SK-N-DZ (cell line): Measurements from ENCODE around the gene EPS8L1.
"Not testable (repeated sequence)": the region's sequence is repeated elsewhere in the genome, so short reads cannot be mapped to it uniquely, and the experiment has no call there.

Experiments
- DNase-seq: peaks from one replicate; pipeline ENCODE4 v3.0.0-alpha.2; 2015; ENCODE audit warnings: low spot score

The EPS8L1 gene

DNA sequence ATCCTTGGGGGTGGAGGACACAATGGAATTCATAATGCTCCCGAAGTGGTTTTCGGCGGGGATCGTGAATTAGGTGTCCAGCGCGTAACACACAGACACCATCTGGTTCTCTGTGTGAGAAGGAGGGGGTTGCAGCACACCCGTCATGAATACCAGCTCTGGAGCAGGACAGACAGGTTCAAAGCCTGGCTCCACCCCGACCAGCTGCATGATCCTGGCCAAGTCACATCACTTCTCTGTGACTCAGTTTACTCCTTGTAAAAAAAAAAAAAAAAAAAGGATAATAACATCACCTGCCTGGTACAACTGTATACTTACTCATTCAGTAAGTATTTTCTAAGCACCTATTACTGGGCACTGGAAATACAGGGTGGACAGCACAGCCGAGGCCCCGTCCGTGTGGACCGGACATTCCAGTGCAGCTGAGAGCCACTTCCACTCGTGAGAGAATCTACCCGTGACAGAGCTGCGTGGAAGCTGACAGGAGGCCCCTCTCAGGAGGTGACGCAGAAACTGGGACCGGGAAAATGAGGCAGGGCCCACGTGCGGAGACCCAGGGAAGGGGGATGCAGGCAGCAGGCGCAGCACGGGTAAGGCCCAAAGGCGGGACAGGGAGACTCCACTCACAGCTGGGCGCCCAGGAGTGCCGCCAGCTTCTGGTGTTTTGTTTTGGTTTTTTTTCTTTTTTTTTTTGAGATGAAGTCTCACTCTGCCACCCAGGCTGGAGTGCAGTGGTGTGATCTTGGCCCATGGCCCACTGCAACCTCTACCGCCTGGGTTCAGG, 24.7 kb upstream of the EPS8L1 start:
- no peak for DNase-seq

DNA sequence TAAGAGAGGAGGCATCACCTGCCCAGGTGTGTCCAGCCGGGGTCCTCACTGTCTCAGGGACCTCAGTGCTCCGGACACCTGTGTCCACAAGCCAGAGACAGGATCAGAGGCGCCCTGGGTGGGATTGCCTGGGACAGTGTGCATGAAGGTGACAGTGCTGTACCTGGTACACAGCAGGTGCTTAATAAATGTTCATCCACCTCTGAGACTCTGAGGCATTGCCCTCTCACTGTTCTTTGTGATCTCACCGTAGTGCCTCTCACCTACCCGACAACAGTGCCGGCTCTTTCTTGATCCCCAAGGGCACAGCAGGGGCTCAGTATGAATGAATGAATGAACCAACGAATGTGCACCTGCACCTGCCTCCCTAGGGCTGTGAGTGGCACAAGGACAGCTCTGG, 21.9 kb upstream of the EPS8L1 start:
- no peak for DNase-seq

DNA sequence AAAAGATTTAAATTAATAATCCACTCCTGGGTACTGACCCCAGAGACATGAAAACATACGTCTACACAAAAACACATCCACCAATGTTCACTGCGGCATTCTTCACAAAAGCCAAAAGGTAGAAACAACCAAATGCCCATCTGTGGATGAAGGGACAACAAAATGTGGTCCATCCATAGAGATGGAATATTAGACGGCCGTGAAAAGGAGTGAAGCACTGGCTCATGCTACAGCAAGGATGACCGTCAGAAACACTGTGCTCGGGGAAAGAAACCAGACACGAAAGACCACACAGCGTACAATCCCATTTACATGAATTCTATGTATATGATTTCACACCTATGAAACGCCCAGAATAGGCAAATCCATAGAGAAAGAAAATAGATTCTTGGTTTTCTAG, 18.8 kb upstream of the EPS8L1 start:
- DNase-seq: no peak

DNA sequence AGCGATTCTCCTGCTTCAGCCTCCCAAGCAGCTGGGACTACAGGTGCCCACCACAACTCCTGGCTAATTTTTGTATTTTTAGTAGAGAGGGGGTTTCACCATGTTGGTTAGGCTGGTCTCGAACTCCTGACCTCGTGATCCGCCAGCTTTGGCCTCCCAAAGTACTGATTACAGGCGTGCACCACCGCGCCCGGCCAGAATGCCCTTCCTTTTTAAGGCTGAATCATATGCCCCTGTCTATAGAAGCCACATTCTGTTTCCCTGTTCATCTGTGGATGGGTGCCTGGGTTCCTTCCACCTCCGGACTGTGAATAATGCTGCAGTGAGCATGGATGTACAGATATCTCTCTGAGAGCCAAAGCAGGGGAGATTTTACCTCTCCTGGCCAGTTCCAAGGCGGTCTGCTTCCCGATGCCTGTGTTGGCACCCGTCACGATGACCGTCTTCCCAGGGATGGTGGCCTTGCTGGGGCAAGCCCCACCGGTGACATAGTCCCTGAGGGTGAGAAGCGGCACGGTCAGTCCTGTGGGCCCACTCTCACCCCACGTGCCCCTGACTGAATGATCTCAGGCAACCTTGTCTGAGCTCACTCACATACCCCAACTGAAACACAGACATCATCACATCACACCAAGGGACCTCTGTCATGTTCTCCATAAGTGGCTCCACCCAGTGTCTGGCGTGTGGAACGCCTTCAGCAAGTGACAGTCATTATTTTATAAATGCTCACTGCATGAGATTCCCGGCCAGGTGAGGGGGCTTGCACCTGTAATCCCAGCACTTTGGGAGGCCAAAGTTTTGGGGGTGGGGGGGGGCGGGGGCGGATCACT, 16.7 kb upstream of the EPS8L1 start:
- DNase-seq: no peak

DNA sequence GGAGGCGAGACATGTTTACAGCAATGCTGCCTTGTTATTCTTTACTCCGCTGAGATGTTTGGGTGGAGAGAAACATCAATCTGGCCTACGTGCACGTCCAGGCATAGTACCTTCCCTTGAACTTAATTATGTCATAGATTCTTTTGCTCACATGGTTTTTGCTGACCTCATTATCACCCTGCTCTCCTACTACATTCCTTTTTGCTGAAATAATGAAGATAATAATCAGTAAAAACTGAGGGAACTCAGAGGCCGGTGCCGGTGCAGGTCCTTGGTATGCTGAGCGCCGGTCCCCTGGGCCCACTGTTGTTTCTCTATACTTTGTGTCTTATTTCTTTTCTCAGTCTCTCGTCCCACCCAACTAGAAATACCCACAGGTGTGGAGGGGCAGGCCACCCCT, 15.4 kb upstream of the EPS8L1 start:
- not testable (repeated sequence) for DNase-seq

DNA sequence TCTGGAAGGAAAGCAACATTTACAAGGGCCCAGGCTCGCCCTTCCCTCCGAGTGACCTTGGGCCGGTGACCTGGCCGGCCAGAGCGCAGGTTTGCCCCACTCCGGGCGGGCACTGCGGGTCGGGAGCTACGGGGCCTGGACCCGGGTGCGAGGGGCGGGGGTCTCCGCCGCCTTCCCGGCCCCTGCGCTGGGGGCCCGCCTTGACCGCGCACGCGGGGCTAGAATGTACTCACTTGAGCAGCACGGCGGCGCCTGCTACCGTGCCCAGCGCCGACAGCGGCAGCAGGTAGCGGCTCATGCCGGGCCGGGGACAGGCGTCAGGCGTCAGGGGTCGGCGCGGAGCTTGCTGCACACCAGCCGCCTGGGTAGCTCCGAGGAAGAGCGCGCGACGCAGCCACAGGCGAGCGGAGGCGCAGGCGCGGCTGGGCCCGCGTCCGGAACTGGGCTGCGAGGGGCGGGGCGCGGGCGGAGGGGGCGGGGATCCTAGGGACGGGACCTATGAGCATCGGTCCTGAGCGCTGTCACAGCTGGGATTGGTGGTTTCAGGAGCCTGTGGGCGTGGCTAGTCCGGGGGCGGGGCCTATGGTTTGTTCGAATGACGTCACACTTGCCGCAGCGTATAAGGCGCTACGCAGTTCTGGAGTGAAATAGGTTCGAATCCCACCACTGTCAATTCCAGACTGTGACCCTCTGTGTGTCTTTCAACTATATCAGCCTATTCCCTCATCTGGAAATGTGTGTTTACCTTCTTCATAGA, 12.8 kb upstream of the EPS8L1 start, which contains the start of gene RDH13:
RDH13 (minus strand) TSS at position 414 of the 757 bp plus-strand sequence; CDS start at position 298, 116 bp downstream.
- peak; percentile 85 for DNase-seq

DNA sequence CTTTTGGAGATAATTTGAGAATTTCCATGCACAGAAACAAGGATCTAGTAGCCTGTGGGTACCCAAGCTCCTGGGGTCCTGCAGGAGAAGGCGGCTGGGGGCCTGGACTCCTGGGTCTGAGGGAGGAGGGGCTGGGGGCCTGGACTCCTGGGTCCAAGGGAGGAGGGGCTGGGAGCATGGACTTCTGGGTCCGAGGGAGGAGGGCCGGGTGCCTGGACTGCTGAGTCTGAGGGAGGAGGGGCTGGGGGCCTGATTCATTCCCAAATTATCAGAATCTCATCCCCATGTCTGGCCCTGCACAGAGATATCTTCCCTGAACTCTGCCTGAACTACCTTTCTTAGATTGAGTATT, 12.2 kb upstream of the EPS8L1 start:
- DNase-seq: no peak

DNA sequence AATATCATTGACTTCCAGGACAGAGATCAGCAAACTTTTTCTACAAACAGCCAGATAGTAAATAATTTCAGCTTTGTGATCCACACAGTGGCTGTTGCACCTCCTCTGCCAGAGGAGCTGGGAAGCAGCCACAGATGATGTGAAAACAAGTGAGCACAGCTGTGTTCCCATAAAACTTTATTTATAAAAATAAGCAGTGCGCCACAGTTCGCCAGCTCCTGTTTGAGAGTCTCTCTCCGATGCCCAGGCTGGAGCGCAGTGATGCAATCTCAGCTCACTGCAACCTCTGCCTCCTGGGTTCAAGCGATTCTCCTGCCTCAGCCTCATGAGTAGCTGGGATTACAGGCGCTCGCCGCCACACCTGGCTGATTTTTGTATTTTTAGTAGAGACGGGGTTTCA, 10.2 kb upstream of the EPS8L1 start:
- DNase-seq: not testable (repeated sequence)

DNA sequence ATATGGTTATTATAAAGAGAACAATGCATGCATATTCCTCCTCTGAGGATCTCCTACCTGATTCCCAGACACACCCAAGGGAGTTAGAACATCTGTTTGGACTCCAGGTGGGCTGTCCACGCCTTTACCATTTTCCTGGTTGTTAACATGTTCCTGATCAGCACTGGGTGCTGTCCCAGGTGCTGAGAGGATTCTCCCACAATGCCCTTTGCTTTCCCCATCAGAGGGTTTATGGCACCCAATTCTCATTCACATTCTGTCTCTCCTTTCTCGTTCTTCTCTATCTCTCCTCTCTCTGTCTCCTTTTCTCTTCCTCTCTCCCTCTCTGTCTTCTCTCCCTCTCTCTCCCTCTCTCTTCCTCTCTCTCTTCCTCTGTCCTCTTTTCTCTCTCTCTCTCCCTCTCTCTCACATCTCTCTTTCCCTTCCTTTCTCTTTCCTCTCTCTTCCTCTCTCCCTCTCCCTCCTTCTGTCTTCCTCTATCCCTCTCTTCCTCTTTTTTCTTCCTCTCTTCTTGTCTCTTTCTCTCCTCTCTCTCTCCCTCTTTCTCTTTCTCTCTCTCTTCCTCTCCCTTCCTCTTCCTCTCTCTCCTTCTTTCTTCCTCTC, 9.5 kb upstream of the EPS8L1 start:
- DNase-seq: no peak

DNA sequence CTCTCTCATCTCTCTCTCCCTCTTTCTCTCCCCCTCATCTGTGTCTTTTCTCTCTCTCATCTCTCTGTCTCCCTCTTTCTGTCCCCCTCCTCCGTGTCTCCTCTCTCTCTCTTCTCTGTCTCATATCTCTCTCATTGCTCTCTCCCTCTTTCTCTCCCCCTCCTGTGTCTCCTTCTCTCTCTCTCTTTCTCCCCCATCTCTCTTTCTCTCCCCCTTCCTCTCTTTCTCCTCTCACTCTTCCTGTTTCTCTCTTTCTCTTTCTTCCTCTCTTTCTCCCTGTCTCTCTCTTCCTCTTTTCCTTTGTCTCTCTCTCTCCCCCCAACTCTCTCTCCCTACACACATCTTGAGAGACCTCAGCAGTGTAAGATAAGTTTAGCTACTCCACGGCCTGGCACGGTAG, 7.8 kb upstream of the EPS8L1 start:
- DNase-seq: no peak

DNA sequence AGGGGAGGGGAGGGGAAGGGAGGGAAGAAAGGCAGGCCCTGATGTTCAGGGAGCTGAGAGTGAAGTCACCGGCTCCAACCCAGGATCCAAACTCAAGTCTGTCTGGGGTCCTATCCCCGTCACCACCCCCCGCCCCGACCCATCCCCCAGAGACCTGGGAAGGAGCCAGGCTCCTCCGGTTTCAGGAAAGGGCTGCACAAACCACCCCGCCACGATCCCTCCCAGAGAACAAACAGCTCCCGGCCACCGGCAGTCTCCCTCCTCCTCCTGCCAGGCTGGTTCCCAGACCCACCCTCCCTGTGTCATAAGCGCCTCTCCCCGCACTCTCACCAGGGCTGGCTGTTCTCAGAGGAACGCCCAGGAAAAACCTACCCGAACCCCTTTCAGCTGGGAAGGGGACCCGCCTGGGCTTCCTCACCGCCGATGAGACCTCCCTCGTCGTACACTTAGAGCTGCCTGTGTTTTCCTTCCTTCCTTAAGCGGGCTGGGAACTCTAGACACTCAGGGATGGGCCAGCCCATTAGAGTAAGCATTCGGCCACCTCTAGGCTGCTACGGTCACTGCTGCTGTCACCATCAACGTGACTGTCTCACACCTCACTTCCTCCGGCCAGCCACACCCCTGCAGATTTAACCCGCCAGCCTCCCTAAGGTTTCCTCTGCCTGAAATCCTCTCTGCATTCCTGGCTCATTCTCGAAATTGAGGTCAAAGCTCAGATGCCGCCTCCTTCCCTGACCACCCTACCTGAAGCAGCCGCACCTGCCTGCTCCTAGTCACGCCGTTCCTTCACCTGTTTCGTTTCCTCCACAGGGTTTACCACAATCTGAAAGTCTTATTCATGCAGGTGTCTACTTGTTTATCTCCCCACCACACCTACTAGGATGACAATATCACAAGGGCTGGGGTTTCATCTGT, 6.5 kb upstream of the EPS8L1 start:
- no peak for DNase-seq

DNA sequence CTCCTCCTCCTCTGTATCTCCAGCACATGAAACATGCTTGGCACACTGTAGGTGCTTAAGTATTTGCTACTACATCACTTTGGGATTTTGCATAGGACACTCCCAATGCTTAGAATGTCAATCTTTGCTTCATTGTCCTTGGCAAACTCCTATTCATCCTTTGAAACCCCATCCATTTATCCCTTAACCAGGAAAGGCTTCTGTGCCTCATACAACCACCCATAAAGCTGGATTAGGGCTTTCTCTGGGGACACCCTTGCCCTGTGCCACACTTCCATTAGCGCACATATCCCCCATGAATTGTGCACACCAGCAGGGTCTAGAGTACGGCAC, 5.8 kb upstream of the EPS8L1 start:
- no peak for DNase-seq

DNA sequence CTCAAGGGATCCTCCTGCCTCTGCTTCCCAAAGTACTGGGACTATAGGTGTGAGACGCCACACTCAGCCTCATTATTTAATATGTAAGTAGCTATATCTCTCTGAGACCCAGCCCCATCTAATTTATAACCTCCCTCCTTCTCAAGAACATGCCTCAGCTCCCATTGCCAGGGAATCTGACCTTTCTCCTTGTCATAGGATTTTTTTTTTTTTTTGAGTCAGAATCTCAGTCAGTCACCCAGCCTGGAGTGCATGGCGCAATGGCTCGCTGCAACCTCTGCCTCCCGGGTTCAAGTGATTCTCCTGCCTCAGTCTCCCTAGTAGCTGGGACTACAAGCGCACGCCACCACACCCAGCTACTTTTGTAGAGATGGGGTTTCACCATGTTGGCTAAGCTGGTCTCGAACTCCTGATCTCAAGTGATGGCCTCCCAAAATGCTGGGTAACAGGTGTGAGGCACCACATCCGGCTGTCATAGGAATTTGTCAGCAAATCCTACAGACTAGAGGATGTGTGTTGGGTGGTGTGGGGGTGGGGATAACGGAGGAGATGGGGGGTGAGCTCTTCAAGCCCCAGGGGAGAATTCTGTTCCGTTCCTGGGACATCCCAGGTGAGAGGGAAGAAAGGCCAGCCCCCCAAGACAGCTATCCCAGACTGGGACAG, 5.1 kb upstream of the EPS8L1 start:
- no peak for DNase-seq

DNA sequence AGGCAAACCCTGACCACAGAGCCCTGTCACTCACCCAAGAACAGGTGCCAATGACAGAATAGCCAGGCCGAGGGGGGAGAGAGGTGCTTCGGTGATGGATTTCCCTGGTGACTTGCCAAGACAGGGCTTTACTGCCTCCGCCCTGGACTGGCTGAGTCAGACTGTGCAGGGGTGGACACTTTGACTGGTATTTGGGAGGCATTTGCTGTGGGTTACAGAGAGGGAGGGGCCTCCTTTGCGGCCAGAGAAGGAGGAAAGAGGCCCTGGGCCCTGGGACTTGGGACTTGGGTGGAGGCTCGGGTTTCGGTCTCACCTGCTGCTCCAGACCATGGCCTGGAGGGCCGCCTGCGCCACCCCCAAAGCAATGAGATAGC, 4.6 kb upstream of the EPS8L1 start:
- DNase-seq: no peak

DNA sequence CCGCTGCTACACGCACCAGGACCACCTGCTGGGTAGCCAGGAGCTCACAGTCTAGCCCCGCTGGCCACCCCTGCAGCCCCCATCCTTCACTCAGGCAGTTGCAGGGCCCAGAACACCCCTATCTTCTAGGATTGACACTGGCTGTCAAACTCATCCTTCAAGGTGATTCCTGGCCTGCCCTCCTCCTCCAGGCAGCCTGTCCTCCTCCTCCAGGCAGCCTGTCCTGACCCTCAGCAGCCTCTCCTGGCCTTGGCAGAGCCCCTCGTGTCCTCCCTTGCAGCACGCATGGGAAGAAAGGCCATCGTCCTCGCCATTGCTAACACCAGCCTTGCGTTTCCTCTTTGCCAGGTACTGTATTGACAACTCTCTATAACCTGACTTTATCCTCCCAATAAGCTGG, 3.8 kb upstream of the EPS8L1 start:
- DNase-seq: no peak

DNA sequence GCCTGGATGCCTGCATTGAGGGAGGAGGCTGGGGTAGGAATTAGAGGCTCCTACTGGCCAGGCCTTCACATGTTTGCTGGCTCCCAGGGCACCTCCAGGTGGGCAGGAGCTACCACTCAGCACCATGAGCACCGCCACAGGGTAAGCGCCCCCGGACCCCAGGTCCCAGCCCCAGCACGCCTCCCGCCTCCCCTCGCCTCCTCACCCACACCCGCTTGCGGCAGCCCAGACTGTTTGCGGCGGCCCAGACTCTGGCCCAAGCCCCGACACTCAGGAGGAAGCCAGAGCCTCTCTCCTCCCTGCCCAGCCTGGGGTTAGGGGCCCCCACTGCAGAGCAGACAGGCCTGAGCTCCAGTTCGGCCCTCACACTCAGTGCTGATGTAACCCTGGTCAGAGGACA, 652 bp downstream of the EPS8L1 start:
- no peak for DNase-seq

DNA sequence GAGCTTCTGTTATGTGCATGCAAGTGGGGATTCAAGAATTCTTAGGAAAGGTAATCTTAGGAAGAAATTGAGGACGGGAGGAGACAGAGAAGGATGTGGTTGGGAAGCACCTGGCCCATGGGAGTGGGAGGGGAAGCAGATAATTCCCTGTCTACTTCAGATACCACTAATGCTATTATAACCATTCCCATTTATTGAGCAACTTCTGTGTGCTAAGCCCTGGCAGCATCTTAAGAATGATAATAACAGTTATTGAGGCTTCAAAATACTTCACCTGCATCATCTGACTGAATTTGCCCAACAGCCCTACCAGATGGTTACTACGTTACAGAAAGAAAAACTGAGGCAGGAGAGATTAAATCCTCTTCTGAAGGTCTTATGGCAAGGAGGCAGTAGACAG, 1.4 kb downstream of the EPS8L1 start:
- DNase-seq: no peak

DNA sequence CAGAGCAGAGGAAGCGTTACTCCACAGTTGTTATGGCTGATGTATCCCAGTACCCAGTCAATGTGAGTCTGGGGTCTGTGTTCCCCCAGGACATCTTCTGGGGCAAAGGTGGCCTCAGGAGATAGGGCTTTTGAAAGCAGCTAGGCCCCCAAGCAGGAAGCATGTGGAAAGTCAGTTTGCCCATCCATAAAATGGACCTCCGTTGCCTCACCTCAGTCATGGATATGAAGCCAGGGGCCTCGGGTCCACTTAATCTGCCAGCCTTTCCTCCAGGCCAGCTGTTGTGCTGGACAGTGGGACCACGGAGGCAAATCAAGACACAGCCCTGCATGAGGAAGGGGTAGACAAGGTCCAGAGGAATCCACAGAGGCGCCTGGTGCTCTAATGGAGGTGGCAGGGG, 3.3 kb downstream of the EPS8L1 start:
- no peak for DNase-seq

DNA sequence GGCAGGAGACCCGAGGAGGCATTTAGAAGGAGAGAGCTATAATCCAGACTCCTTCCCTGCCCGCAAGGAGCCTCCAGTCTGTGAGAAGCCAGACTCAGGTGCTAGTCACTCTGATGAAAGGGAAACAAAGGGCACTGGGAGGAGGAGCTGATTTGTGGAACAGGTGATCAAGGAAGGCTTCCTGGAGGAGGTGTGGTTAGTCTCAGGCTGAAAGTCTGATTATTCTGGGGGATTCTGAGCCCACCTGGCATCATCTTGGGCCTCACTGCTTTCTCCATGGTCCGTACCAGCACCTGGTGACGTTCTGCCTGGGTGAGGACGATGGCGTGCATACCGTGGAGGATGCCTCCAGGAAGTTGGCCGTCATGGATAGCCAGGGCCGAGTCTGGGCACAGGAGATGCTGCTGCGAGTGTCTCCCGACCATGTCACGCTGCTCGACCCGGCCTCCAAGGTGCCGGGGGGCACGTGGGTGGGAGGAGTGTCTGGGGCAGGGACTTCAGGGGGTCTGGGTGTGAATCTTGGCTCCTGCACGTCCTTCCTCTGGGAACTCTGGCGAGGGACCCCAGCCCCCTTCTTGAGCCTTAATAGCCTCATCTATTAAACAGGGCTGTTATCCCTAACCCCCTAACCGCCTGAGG, 3.9 kb downstream of the EPS8L1 start:
- DNase-seq: no peak
